Smooth muscle cell of the coronary artery (primary cell): ENCODE results near the gene PCDHGB1. TPM values are rescaled to one million over a fixed set of nuclear protein-coding genes. Genes with fewer than 3 reads are reported as not detected.

Source experiments
- total RNA-seq: library from RNA; depleted of rRNA; stranded (reverse); fragments of >200 nt; gene quantifications from 2 replicates; pipeline ENCODE4 v1.2.3, GENCODE V29; 2014; ENCODE audit warnings: low replicate concordance

PCDHGB1 gene
- total RNA-seq, 1 donor from 2014 or later = 2.4 TPM

DNA sequence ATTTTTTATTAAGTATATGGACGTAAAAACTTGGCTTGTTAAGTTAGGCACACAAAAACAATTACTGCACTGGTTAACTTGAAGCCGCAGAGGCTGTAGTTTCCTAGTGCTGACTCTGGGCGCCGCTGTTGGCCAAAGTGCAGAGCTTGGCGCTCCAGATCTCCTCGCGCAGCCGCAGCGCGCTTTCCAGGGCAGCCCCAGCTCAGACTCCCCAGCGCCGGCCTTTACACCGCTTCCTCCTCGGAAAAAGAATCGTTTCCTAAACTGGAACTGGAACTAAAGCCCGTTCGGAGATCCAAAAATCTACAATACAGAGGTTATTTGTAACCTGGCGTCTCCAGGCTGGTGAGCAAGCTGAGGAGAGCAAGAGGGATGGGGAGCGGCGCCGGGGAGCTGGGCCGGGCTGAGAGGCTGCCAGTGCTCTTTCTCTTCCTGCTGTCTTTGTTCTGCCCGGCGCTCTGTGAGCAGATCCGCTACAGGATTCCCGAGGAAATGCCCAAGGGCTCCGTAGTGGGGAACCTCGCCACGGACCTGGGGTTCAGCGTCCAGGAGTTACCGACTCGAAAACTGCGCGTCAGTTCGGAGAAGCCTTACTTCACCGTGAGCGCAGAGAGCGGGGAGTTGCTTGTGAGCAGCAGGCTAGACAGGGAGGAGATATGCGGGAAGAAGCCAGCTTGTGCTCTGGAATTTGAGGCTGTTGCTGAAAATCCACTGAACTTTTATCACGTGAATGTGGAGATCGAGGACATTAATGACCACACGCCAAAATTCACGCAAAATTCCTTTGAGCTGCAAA lies 48.1 kb downstream of the PCDHGB1 start, which contains the start of gene PCDHGB5:
TSS of gene PCDHGB5 (plus strand) at position 192 of the 796 bp plus-strand sequence. CDS start at position 373, 181 bp downstream.

Other genes starting within 250 kb of the PCDHGB1 start
- 0.15 and 1.1 TPM in 2 replicates for gene PCDHB3, start 249.6 kb upstream of the PCDHGB1 start, total RNA-seq
- gene PCDHB4, start 228.3 kb upstream of the PCDHGB1 start, total RNA-seq = 0.08 and 0.23 TPM in 2 replicates
- 2.3 and 3.7 TPM in 2 replicates for gene PCDHB5, start 214.9 kb upstream of the PCDHGB1 start, total RNA-seq
- 0.08 TPM in 1 of 2 replicates, not detected in the other for gene PCDHB6, start 200.0 kb upstream of the PCDHGB1 start, total RNA-seq
- 0.30 and 0.47 TPM in 2 replicates for gene PCDHB7, start 177.5 kb upstream of the PCDHGB1 start, total RNA-seq
- gene PCDHB8, start 172.3 kb upstream of the PCDHGB1 start, total RNA-seq = 0.23 and 0.35 TPM in 2 replicates
- 0.23 and 0.70 TPM in 2 replicates for gene PCDHB16, start 167.7 kb upstream of the PCDHGB1 start, total RNA-seq
- 0.12 and 0.30 TPM in 2 replicates for gene PCDHB9, start 162.9 kb upstream of the PCDHGB1 start, total RNA-seq
- gene PCDHB10, start 157.7 kb upstream of the PCDHGB1 start, total RNA-seq = 0.59 and 0.68 TPM in 2 replicates
- gene PCDHB11, start 150.5 kb upstream of the PCDHGB1 start, total RNA-seq = 0.38 and 0.70 TPM in 2 replicates
- 0.15 and 0.23 TPM in 2 replicates for gene PCDHB12, start 141.4 kb upstream of the PCDHGB1 start, total RNA-seq
- gene PCDHB13, start 136.2 kb upstream of the PCDHGB1 start, total RNA-seq = 0.59 and 0.75 TPM in 2 replicates
- 0.59 and 2.1 TPM in 2 replicates for gene PCDHB14, start 126.8 kb upstream of the PCDHGB1 start, total RNA-seq
- gene PCDHB15, start 104.7 kb upstream of the PCDHGB1 start, total RNA-seq = 0.70 and 1.2 TPM in 2 replicates
- gene SLC25A2, start 46.0 kb upstream of the PCDHGB1 start, total RNA-seq = 0.23 TPM in 1 of 2 replicates, not detected in the other
- 69.5 and 80.4 TPM in 2 replicates for gene TAF7, start 29.3 kb upstream of the PCDHGB1 start, total RNA-seq
- gene PCDHGA1, start 19.6 kb upstream of the PCDHGB1 start, total RNA-seq = 0.75 and 1.3 TPM in 2 replicates
- gene PCDHGA2, start 11.3 kb upstream of the PCDHGB1 start, total RNA-seq = 1.2 and 1.7 TPM in 2 replicates
- 0.23 and 0.98 TPM in 2 replicates for gene PCDHGA3, start 6.3 kb upstream of the PCDHGB1 start, total RNA-seq
- gene PCDHGA4, start 4.9 kb downstream of the PCDHGB1 start, total RNA-seq = 3.2 and 4.4 TPM in 2 replicates
- 1.6 and 2.0 TPM in 2 replicates for gene PCDHGB2, start 9.9 kb downstream of the PCDHGB1 start, total RNA-seq
- gene PCDHGA5, start 14.1 kb downstream of the PCDHGB1 start, total RNA-seq = 0.98 and 1.3 TPM in 2 replicates
- 3.5 and 5.6 TPM in 2 replicates for gene PCDHGB3, start 20.1 kb downstream of the PCDHGB1 start, total RNA-seq
- gene PCDHGA6, start 23.8 kb downstream of the PCDHGB1 start, total RNA-seq = 2.2 and 2.3 TPM in 2 replicates
- 2.3 and 2.8 TPM in 2 replicates for gene PCDHGA7, start 32.6 kb downstream of the PCDHGB1 start, total RNA-seq
- 22.8 and 23.2 TPM in 2 replicates for gene PCDHGB4, start 37.6 kb downstream of the PCDHGB1 start, total RNA-seq
- 2.0 and 4.0 TPM in 2 replicates for gene PCDHGA8, start 42.5 kb downstream of the PCDHGB1 start, total RNA-seq
- 11.5 and 16.9 TPM in 2 replicates for gene PCDHGB5, start 47.8 kb downstream of the PCDHGB1 start, total RNA-seq
- 1.7 and 2.8 TPM in 2 replicates for gene PCDHGA9, start 52.7 kb downstream of the PCDHGB1 start, total RNA-seq
- 1.9 and 3.5 TPM in 2 replicates for gene PCDHGB6, start 57.9 kb downstream of the PCDHGB1 start, total RNA-seq
- gene PCDHGA10, start 62.9 kb downstream of the PCDHGB1 start, total RNA-seq = 2.6 and 4.2 TPM in 2 replicates
- 6.7 and 7.3 TPM in 2 replicates for gene PCDHGB7, start 67.6 kb downstream of the PCDHGB1 start, total RNA-seq
- gene PCDHGA11, start 71.0 kb downstream of the PCDHGB1 start, total RNA-seq = 4.7 and 7.1 TPM in 2 replicates
- gene PCDHGA12, start 80.4 kb downstream of the PCDHGB1 start, total RNA-seq = 5.8 and 9.9 TPM in 2 replicates
- 29.7 and 39.8 TPM in 2 replicates for gene PCDHGC3, start 125.9 kb downstream of the PCDHGB1 start, total RNA-seq
- 0.90 and 2.5 TPM in 2 replicates for gene PCDHGC4, start 134.9 kb downstream of the PCDHGB1 start, total RNA-seq
- gene PCDHGC5, start 139.0 kb downstream of the PCDHGB1 start, total RNA-seq = 1.4 and 1.8 TPM in 2 replicates